Measurements from ENCODE around the gene PTPRG.
"Not testable (repeated sequence)": the region's sequence is repeated elsewhere in the genome, so short reads cannot be mapped to it uniquely, and the experiment has no call there.

Gene PTPRG

GRCh38 chr3:61733000-61733399 lies 171.6 kb downstream of the PTPRG start:
- DNase-seq = no peak

- no peak for DNase-seq
Measured at GRCh38 chr3:61733876-61734275, 172.5 kb downstream of the PTPRG start.

DNA sequence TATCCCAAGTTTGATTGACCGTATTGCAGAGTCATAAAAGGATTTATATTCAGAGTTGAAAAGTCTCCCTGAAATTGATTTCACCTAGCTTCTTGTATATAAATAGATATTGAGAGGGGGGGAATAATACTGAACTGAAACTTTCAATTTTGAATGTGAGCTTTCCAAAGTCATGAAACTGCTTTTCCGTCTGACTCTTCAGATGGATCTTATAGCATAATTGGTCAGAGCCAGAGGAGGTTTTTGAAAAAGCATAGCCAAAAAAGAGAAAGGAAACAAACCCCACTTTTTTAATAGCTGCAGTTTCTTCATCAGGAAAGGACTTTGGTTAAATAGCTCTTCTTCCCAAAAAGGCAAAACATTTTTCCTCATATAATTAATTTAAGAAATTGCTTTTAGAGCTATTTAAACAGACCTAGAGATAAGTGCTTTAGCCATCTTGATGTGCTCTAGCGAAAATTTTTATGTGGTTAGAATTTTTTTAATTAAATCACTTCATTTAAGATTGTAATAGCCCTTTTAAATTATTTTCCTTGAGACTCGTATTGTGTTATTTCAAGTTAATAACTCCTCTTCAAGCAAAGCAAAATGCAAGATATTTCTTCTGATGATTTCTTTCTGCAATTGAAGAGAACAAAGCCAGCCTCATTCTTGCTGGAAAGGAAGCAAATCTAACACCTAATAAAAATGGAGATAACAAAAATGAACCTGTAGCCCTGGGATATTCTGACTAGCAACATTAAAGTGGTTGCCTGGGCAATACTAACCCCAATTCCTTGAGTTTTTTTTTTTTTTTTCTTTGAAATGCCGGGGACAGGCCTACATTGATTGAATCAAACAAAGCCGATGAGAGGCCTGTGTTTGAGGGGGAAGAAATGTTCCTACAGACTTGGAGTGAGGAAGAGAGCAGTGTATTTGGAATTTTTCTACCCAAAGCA lies 173.6 kb downstream of the PTPRG start:
- no peak for DNase-seq

DNA sequence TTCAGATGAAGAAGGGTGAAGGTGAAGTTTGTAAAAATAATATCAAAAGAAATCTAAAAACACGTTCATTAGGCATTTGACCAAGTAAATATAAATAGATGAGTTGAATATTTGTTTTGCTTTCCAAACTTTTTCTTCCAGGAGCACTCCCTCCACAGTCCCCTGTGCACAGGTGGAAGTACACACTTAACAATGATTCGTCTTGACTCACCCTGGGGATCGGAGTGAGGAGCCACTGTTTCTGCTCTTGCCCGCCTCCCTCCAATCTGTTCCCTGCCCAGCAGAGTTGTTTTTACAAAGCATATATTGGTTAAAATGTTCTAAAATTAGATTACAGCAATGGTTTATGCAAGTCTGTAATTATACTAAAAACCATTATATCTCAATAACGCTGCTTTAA lies 175.1 kb downstream of the PTPRG start:
- no peak for DNase-seq

DNA sequence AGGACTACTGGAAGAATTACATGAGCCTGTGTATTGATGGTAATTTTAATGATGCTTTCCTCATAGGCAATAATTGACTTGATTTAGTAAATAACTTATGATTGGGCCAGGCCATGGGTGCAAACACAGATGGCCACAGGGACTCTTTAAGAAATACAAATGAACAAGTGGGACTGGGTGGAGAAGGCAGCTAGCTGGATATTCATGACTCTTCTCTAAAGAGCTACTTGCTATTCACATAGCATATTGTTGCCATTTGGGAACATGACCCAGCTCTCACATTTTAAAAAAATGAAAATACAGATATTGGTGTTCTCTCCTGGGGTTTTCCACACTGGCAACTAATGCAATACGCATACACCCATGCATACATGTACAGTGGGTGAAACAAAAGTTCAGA lies 178.3 kb downstream of the PTPRG start:
- no peak for DNase-seq

GRCh38 chr3:61740494-61740893 lies 179.1 kb downstream of the PTPRG start:
- DNase-seq = no peak

DNA sequence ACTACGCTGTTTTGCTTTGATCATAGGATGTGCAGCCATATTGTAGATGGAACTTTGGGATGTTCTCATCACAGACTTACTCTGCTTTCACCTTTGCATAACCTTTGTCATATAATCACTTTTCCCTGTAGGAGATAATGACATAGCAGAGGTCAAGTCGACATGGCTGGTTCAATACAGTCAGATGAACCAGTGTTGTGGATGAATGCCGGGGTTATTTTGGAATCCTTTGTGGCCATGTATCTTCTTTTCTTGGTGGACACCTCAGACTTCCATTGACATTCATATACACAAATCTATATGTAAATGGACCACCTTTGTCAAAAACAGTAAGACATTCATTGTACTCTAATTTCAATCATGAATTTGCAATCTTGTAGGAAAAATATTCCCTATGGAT lies 180.2 kb downstream of the PTPRG start:
- DNase-seq = no peak

DNA sequence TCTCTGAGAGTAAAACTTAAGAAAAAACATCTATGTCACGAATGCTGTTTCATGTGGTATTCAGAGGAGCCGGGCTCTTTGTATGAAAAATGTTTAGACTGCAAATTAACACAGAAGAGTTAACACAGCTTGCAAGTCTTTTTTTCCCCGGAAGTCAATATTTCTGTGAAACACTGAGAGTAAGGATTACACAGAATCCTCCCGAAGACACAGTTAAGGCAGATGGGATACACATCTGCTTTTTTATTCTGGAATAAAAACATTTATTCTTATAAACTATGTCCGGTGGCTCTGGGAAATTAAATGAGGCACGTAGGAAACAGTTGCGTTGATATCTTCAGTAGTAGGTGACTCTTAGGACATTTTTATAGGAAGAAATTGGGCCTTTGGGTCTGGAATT lies 180.6 kb downstream of the PTPRG start:
- no peak for DNase-seq

DNA sequence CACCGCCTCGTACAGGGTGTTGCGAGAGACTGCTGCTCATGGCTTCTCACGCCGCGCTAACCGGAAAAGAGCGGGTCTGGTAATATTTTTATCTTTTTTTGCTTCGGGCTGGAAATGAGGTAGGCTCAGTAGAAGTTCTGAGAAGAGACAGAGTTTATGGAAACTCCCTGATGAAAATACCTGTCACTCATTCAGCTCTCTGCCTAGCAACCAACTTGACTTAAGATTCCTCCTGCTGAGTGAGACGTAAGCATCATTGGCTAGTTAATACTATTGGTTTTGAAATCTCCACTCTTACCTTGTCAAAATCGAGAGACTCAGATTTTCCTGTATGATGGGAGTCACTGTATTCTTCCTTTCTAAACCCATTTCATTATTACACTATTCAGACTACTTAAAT lies 181.7 kb downstream of the PTPRG start:
- no peak for DNase-seq

GRCh38 chr3:61743686-61744242 lies 182.4 kb downstream of the PTPRG start:
- no peak for DNase-seq

GRCh38 chr3:61748288-61748687 lies 186.9 kb downstream of the PTPRG start:
- no peak for DNase-seq

- no peak for DNase-seq
Measured at GRCh38 chr3:61750766-61751165, 189.4 kb downstream of the PTPRG start.

DNA sequence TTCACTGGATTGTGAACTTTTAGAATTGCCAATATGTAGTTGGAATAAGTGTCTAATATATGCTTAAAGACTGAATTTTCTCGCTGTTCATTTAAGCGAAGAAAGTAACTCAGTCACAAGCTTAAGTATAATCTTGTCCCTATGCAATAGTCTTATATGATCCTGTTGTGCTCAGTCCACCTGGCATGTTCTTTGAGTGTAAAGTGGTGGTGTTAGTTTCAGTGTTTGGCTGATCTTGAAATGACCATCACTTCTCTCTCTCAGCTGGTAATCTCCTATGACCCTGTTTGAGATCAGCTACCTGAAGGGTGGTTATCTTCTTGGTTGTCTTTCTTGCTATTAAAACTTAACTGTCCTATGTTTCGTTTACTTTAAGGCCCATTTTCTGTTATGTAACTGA lies 197.5 kb downstream of the PTPRG start:
- DNase-seq = no peak

- not testable (repeated sequence) for DNase-seq
Measured at GRCh38 chr3:61760783-61761182, 199.4 kb downstream of the PTPRG start.

DNA sequence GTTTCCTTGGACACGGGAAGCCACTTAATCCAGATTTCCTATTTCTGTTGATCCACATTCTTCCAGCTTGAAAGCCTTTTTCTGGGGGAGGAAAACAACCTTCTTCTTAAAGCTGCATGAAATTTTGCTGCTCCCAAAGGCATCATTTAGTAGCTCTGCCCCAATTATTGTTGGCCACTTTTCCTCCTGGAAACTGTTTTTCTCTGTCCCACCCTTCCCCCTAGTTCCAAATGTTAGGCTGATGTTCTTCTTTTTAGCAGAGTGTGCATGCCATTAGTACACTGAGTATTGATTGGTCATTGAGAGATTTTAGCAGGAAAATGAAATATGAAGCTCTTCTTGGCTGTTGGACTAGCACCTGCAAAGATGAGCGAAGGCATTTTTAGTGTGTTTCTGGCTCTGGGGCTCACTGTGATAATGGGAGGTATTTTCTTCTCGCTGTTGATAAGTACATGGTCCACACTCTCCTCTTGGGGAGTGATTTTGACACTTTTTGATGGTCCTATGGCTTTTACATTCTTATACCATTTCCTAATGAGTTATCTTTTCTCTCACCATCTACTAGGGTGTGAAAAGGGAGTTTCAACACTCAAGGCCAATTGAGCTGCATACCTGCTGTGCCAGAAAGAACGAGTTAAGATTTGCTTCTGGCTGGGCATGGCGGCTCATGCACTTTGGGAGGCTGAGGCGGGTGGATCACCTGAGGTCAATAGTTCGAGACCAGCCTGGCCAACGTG lies 200.5 kb downstream of the PTPRG start:
- no peak for DNase-seq

- no peak for DNase-seq
Measured at GRCh38 chr3:61765157-61765876, 203.9 kb downstream of the PTPRG start.

- no peak for DNase-seq
Measured at GRCh38 chr3:61768284-61769037, 207.1 kb downstream of the PTPRG start.

DNA sequence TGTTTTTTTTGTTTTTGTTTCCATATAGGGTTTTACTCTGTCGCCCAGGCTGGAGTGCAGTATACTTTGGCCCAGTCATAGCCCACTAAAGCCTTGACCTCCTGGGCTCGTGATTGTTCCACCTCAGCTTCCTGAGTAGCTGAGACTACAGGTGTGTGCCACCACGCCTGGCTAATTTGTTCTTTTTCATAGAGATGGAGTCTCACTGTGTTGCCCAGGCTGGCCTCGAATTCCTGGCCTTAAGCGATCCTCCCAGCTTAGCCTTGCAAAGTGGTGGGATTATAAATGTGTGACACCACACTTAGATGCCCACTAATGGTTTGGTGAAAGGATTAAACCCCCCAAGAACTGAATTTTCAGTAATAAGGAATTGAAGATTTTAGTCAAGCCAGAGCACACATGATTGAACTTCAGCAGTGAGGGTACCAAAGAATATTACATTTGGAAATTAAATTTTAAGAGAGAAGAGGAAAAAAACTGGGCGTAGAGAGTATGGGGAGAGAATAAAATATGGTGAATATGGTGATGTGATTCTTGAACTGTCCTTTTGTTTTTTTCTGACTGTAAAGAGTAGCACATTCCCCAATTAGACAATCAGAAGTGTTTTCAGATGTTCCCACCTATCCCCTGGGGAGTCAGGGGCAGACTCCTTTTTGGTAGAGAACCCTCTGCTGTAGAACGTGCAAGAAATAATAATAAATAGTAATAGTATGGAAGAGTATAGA lies 208.1 kb downstream of the PTPRG start:
- DNase-seq = no peak

DNA sequence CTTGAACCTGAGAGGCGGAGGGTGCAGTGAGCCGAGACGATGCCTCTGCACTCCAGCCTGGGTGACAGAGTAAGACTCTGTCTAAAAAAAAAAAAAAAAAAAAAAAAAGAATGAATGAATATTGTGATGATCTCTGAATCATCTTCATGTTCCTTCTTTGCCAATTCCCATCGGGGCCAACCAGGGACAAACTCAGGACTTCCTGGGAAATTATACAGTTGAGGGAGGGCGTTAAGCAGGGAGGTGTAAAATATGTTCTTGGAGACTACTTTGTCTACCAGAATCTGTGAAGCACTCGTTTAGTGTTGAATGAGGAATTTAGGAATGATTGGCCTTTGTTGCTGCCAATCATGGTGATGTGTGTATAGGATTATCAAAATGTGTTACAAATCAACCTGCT lies 210.6 kb downstream of the PTPRG start:
- no peak for DNase-seq

GRCh38 chr3:61772456-61772855 lies 211.1 kb downstream of the PTPRG start:
- DNase-seq = no peak

DNA sequence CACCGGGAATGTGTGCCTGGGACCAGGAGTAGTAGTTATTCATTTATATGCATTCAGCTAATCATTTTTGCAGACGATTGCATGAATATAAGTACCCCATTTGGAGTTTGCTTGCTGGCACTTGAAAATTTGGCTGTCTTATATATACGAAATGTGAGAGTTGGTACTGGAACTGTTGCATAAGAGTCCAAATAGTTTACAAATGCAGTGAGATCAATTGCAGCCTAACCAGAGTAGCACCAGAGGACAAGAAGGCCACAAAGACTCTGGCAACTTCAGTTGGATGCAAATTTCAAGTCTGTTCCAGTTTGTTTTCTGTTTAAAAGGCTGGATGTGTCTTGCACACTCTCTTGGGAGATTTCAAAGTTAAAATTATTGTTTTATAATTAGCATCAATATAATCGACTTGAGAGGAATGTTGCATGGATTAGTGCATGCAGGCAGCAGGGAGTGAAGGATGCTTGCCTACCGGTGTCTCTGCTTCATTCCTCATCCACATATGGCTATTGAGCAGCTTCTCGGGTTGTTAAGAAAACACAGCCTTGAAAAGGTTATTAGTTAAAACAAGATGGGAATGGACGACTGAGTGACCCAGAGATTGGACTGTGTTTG lies 213.0 kb downstream of the PTPRG start:
- DNase-seq = no peak
